ENCODE measurements around the gene ANGPTL4.
"Not testable (repeated sequence)": the region's sequence is repeated elsewhere in the genome, so short reads cannot be mapped to it uniquely, and the experiment has no call there.

DNA sequence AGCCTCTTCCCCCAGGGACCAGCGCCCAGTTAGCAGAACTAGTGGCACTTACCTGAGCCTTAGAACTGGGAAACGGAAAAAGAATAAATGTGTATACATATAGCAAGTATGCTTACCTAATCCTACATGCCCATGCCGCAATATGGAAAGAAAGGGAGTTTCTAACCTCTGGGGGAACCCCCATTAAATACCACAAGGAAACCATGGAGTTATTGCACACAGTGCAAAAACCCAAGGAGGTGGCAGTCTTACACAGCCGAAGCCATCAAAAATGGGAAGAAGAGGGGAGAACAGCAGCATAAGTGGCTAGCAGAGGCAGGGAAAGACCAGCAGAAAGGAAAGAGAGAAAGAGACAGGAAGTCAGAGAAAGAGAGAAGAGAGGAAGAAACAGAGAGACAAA, 20.6 kb downstream of the ANGPTL4 start:
- TF ChIP-seq, protein P1, sequence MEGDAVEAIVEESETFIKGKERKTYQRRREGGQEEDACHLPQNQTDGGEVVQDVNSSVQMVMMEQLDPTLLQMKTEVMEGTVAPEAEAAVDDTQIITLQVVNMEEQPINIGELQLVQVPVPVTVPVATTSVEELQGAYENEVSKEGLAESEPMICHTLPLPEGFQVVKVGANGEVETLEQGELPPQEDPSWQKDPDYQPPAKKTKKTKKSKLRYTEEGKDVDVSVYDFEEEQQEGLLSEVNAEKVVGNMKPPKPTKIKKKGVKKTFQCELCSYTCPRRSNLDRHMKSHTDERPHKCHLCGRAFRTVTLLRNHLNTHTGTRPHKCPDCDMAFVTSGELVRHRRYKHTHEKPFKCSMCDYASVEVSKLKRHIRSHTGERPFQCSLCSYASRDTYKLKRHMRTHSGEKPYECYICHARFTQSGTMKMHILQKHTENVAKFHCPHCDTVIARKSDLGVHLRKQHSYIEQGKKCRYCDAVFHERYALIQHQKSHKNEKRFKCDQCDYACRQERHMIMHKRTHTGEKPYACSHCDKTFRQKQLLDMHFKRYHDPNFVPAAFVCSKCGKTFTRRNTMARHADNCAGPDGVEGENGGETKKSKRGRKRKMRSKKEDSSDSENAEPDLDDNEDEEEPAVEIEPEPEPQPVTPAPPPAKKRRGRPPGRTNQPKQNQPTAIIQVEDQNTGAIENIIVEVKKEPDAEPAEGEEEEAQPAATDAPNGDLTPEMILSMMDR (conservative IDR thresholded peaks at IDR 0.05; ENCODE audit: low read depth, low read length) = not testable (repeated sequence)
- not testable (repeated sequence) for TF ChIP-seq EZH2 (IDR thresholded peaks at IDR 0.05; ENCODE audit: borderline replicate concordance, low read depth, low read length, poor library complexity, severe bottlenecking)

All from A673 (cell line).